IPS-18c (cell line): ENCODE data around the gene GMNC.
"Not testable (repeated sequence)": the region's sequence is repeated elsewhere in the genome, so short reads cannot be mapped to it uniquely, and the experiment has no call there.

Experiments
- H3K4me3 ChIP-seq: 2 replicates; pipeline ENCODE4 v1.7.0; 2013; ENCODE audit warnings: low read depth, mild to moderate bottlenecking, low read length, moderate library complexity; ENCODE audit not compliant: insufficient read depth
- H3K9me3 ChIP-seq: one replicate; pipeline ENCODE4 v1.6.1; 2013; ENCODE audit warnings: mild to moderate bottlenecking, low read length, moderate library complexity; ENCODE audit not compliant: control insufficient read depth, insufficient read depth

The GMNC gene, protein sequence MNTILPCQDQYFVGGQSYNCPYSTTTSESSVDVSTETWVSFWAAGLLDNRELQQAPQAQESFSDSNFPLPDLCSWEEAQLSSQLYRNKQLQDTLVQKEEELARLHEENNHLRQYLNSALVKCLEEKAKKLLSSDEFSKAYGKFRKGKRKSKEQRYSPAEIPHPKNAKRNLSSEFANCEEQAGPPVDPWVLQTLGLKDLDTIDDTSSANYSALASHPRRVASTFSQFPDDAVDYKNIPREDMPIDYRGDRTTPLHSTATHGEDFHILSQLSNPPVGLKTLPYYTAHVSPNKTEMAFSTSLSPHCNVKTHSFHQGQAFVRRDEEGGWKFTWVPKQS

DNA sequence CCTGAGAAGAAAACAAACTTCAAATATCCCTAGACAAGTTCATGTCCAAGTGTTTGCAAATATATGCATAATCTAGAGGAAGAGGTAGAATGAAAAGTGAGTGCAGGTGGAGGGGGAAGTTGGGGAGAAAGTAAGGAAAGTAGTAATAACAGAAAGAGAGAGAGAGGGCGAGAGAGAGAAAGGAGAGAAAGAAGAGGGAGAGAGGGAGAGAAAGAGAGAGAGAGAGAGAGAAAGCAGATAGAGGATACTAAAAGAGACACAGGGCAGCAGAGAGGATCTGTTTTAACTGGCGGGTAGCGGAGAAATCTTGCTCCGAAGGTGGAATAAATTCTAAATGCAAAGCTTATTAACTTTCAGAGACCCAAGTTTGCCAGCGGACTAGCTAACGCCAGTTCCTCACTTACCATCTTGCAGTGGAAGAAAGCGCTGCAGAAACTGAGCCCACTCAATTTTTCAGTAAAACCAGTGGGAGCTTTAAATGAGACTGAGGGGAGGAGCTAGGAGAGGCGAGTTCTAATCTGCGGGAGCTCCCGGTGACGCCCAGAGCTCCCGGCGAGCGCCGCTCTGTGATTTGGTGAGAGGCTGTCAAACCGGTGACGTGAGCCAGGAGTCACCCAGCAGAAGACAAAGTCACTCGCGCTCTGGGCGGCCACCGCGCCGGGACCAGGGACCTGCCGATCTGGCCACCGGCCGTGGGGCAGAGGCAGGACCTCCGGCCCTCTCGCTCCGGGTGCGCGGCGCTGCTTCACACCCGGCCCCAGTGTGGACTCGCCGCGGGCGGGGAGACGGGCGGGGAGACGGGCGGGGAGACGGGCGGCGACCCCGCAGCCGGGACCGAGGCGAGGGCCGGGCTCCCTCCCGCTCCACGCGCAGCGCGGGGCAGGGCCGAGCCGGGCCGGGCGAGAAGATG, at the start of gene GMNC:
GMNC (minus strand) TSS at position 486 of the 910 bp plus-strand sequence; CDS start at position 407, 79 bp downstream.
- peak within 1 kb of the TSS; percentile 85 for H3K4me3 ChIP-seq

GRCh38 chr3:190911382-190911781, 48.9 kb upstream of the GMNC start:
- H3K4me3 ChIP-seq, result no peak overlapping the region
- peaks cover 5% of the 10 kb centered on the region for H3K9me3 ChIP-seq

More for the DNA sequence above, at the start of gene GMNC:
- H3K9me3 ChIP-seq, result no peaks in the 10 kb centered on the region

DNA sequence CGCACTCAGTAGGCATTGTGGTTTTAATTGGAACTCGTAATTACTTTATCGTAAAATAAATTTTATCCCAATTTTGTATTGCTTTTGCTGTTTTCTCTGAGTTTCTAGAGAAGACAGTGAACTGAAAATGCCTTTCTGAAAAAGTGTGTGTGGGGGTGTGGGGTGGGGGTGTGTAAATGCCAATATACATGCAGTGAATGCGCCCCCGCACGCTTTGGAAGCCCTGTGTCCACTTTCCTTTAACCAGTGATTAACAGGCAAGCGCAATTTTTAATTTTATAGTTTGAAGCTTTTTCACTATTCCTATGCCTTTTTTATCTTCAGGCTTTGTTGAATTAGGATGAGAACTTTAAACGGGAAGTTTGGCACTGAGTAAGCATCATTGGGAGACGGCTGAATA, 47.4 kb upstream of the GMNC start:
- peaks cover 12% of the 10 kb centered on the region for H3K9me3 ChIP-seq
- no peak overlapping the region for H3K4me3 ChIP-seq

GRCh38 chr3:190903156-190903555, 40.7 kb upstream of the GMNC start:
- no peak overlapping the region for H3K4me3 ChIP-seq
- H3K9me3 ChIP-seq, result peaks cover 20% of the 10 kb centered on the region

DNA sequence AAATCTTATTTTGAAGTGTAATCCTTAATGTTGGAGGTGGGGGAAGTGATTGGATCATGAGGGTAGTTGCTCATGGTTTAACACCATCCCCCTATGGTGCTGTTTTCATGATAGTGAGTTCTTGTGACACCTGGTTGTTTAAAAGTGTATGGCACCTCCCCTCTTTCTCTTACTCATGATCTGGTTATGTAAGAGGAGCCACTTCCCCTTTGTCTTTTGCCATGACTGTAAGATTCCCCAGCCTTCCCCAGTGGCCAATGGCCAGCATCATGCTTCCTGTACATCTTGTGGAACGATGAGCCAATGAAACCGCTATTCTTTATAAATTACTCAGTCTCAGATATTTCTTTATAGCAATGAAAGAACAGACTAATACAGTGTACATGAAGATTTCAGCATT, 39.8 kb upstream of the GMNC start:
- no peak overlapping the region for H3K4me3 ChIP-seq
- H3K9me3 ChIP-seq, result peaks cover 20% of the 10 kb centered on the region

DNA sequence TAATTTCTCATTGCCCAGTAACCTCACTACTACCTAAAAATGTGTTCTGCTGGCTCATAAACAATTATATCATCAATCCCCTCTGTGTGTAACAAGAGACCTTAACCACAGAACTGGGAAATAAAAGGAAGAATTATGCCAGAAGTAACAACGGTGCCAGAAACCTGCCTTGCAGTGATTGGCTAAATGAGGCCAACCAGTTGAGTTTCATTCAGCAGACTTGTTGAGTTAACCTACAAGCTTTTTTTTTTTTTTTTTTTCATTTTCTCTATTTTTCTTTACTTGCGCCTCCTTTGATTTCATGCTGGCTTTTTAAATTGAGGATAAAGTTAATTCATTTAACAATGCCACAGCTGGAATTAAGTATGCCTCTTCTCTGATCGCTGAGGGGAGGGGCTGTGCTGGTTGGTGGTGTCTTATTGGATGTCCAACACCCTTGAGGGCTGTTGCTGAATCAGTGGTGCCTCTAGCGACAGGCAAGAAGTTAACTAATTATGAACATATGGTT, 30.0 kb upstream of the GMNC start:
- Histone ChIP-seq H3K4me3 (no peak overlapping the region), H3K9me3 (no peaks in the 10 kb centered on the region)

DNA sequence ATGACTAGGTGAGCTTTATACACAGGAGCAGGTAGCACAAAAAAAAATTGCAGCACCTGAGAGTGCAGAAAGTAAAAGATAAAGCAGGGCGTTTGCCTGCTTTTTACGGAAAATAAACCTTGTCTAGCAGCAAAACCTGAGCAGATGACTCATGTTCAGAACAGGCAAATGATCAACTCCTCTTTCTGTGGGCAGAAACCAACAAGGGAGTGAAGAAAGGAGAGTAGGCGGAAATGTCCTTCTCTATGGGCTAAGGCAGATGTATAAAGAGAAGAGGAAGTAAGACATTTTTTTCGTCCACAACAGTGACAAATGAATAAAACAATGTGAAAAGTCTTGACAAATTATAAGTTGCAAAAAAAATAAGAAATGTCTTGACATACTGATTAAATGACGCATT, 24.5 kb upstream of the GMNC start:
- Histone ChIP-seq H3K4me3 (no peak overlapping the region), H3K9me3 (no peaks in the 10 kb centered on the region)

DNA sequence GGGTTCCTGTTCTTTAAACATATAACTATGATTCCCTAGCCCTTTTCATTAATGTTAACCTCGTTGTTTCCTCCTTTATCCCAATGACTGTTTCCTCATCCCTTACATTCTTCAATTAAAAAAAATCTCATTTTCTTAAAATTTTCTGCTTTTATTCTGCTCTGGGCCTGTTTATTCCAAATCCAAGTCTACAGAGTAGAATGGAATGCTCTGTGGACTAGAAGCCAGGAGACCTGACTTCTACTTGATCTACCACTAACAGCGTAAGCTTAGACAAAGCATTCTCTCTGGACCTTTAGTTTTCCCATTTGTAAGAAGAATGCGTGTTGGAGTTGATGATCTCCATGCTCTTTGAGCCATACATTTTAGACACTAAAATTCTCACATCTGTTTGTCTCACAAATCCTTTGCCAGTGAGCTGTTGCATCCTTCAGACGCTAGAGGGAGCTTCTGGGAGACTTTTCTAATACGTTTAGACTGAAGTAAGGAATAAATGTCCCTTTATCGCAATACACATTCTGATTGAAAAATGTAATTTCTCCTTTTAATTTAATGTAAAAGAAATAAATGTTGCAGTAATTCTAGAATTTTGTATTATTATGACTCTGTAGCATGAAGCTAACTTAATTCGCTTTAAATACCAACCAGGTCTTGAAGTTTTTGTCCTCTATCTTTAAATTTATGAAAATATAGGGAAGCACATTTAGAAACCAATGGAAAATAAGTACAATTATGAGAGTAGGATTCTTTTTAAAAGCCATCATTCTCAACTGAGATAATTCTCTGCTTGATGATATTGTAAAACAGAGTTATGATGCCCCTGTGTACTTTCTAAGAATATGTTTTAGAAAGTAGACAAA, 21.7 kb upstream of the GMNC start:
- Histone ChIP-seq H3K9me3 (no peaks in the 10 kb centered on the region), H3K4me3 (no peak overlapping the region)

DNA sequence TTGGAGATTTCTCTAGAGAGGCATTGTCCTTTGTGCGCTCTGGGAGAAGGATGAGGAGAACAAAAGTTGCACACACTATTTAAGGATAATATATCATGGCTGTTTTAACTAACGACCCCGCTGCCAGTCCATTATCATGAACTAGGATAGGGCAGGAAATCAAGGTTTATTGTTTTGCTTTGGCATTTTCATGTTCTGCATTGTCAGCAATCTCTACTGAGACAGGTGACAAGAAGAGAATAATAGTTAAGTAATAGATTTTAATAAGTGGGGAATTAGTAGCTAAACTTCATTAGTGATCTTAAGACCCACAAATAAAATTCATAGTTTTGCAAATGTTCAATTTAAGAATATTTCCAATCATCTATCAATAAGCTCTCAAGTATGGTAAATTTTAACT, 20.6 kb upstream of the GMNC start:
- no peak overlapping the region for H3K4me3 ChIP-seq

GRCh38 chr3:190877925-190878324, 15.4 kb upstream of the GMNC start:
- H3K9me3 ChIP-seq, result no peaks in the 10 kb centered on the region
- H3K4me3 ChIP-seq, result no peak overlapping the region

More for the DNA sequence above, 20.6 kb upstream of the GMNC start:
- H3K9me3 ChIP-seq, result no peaks in the 10 kb centered on the region

GRCh38 chr3:190876433-190876832, 13.9 kb upstream of the GMNC start:
- not testable (repeated sequence) for H3K4me3 ChIP-seq

DNA sequence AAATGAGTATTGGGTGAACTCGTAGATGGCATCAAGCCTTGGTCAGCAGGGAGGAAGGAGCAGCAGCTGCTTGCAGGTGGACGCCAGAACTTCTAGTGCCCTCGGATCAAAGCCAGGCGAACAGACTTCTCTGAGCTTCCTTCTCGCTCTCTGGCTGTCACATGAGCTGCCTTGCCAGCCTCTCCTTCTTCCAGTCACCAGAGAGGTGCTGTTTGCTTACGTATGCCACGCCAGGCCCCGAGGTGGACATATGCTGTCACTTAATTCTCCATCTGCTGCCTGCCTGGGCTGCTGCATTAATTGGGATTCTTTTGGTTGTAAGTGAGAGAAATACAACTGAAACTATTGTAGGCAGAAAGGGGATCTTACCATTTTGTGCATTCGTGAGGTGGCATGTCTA, 12.6 kb upstream of the GMNC start:
- not testable (repeated sequence) for H3K9me3 ChIP-seq, H3K4me3 ChIP-seq

More at GRCh38 chr3:190876433-190876832, 13.9 kb upstream of the GMNC start:
- not testable (repeated sequence) for H3K9me3 ChIP-seq

DNA sequence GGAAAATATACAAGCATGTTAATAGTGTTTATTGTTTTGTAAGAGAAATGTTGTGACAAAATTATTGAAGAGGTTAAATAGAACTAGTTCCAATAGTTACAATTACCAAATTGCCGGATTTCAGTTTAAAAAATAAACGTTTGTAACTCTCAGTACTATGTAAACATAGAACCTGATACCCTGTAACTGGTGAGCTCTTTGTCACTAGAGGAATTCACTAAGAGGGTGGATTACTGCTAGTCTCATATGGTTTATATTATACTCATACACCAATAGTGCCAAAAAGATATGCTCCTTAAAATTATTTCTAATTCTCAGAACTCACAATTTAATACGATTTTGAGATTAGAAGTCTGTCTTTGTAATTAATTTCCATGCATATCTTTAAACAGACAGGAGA, 7.6 kb upstream of the GMNC start:
- H3K4me3 ChIP-seq, result no peak overlapping the region

GRCh38 chr3:190867071-190867470, 4.6 kb upstream of the GMNC start:
- no peaks in the 10 kb centered on the region for H3K9me3 ChIP-seq
- no peak overlapping the region for H3K4me3 ChIP-seq

More for the DNA sequence above, 7.6 kb upstream of the GMNC start:
- no peaks in the 10 kb centered on the region for H3K9me3 ChIP-seq

- Histone ChIP-seq H3K4me3 (no peak overlapping the region), H3K9me3 (no peaks in the 10 kb centered on the region)
Observed at GRCh38 chr3:190865828-190866227, 3.3 kb upstream of the GMNC start.

- Histone ChIP-seq H3K9me3 (no peaks in the 10 kb centered on the region), H3K4me3 (no peak overlapping the region)
Observed at GRCh38 chr3:190865419-190865818, 2.9 kb upstream of the GMNC start.

DNA sequence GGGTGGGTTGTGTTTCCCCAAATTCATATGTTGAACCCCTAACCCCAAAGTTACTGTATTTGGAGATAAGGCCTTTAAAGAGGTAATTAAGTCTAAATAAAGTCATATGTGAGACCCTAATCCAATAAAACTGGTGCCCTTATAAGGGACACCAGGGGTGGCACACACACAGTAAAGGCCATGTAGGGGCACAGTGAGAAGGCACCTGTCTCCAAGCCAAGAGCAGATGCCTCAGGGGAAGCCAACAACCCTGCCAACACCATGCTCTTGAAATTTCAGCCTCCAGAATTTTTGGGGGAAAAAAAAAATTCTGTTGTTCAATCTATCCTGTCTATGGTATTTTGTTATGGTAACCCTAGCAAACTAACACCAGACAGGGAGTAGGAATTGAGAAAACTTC, 1.5 kb upstream of the GMNC start:
- no peak overlapping the region for H3K4me3 ChIP-seq
- H3K9me3 ChIP-seq, result no peaks in the 10 kb centered on the region
